Stomach (tissue), 9 donors: ENCODE results near the gene MRPL51. TPM values are rescaled to one million over a fixed set of nuclear protein-coding genes. Genes with fewer than 3 reads are reported as not detected.

ENCODE experiments used
- DNase-seq, 2 donors: peaks; one replicate each; pipeline versions ENCODE4 v3.0.0 to v3.0.0-alpha.2; 2013 to 2019
- H3K27ac ChIP-seq, 5 donors: fragments of 200-600 bp in 4 of 5; sonication (generic) in 4 of 5; one replicate each; pipeline ENCODE4 v1.5.1; 2013 to 2019; ENCODE audit warnings: mild to moderate bottlenecking in 1 of 5, moderate library complexity in 1 of 5
- H3K27me3 ChIP-seq, 3 donors: fragments of 200-600 bp; sonication (generic); one replicate each; pipeline ENCODE4 v1.5.1; 2017 to 2019; ENCODE audit warnings: mixed run types in 1 of 3
- H3K36me3 ChIP-seq, 4 donors: fragments of 200-600 bp; sonication (generic); 1 replicate in 3 of 4; 2 replicates in 1 of 4; pipeline ENCODE4 v1.5.1; 2016 to 2019
- H3K4me1 ChIP-seq, 4 donors: fragments of 200-600 bp; sonication (generic); one replicate each; pipeline ENCODE4 v1.5.1; 2016 to 2019
- H3K4me3 ChIP-seq, 4 donors: fragments of 200-600 bp; sonication (generic) in 3 of 4; one replicate each; pipeline ENCODE4 v1.5.1; 2016 to 2019; ENCODE audit warnings: mild to moderate bottlenecking in 1 of 4
- H3K9me3 ChIP-seq, 4 donors: fragments of 200-600 bp; sonication (generic); one replicate each; pipeline ENCODE4 v1.5.1; 2016 to 2019
- CTCF ChIP-seq, 7 experiments: fragments of 450-650 bp in 4 of 7; fragments of 200-600 bp in 3 of 7; sonication (generic) in 3 of 7; IDR thresholded peaks; one replicate each; pipeline ENCODE4 v1.5.1; 2016 to 2019; ENCODE audit warnings: antibody characterized with exemption in 7 of 7, control low read depth in 2 of 7, mild to moderate bottlenecking in 1 of 7
- EP300 ChIP-seq: sonication (generic); formaldehyde crosslinking; IDR thresholded peaks from one replicate; pipeline ENCODE4 v1.6.1; 2017; ENCODE audit warnings: antibody characterized with exemption
- POLR2A ChIP-seq, 4 donors: fragments of 450-650 bp; IDR thresholded peaks; one replicate each; pipeline ENCODE4 v1.6.1; 2016; ENCODE audit warnings: antibody characterized with exemption in 4 of 4, control low read depth in 2 of 4, mild to moderate bottlenecking in 1 of 4, moderate library complexity in 1 of 4
- POLR2AphosphoS5 ChIP-seq, 3 donors: sonication (generic); formaldehyde crosslinking; IDR thresholded peaks; one replicate each; pipeline ENCODE4 v1.6.1; 2016; ENCODE audit warnings: antibody characterized with exemption in 3 of 3
- WGBS, 5 donors: extraction: QIAGEN DNeasy Blood & Tissue Kit in 3 of 5; methylation state at CpG; one replicate each; pipeline versions ENCODE4 v1.1.5 to v1.1.7; 2013 to 2018; 5-methylcytosine and 5-hydroxymethylcytosine counted together
- intact Hi-C: fragments of 100-400 bp; cut with DNase I; formaldehyde crosslinking; loops from one replicate; pipeline ENCODE4 v1.15.1; 2023; ENCODE audit warnings: low total_unique reads
- polyA plus RNA-seq, 3 donors: library from polyadenylated mRNA; stranded (reverse); fragments of 200-250 nt; gene quantifications; one replicate each; pipeline ENCODE4 v1.2.3, GENCODE V29; 2013
- total RNA-seq, 5 donors: library from RNA; depleted of rRNA; stranded (reverse); fragments of >200 nt; gene quantifications; one replicate each; pipeline versions ENCODE4 v1.1.0 to v1.2.3, GENCODE V29; 2014 to 2016
- donor health status: healthy with polysubstance abuse.
- donor health status: Bipolar disorder and iron deficiency.
- donor health status: healthy.

MRPL51 gene
- total and polyA plus RNA-seq, 8 donors = 26.8 to 146 (median 88.4) TPM

DNA sequence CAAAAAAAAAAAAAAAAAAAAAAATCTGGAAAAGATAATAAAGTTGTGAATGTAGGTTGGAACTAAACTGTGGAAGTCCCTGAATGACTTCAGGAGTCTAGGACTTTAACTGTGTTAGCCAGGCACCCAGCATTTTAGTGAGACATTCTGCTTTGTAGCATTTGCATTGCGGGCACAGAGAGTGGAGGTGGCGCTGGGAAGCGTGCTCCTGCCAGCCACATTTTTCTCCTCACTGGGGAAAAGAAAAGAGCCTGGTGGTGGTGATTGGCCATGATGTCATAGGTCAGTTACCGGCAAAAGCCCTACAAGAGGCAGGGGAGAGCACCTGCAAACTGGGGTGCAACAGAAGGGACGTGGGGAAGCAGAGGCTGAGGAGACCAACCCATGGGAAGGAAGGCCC is 31.6 kb upstream of the MRPL51 start:
- H3K9me3 ChIP-seq = no peaks in the 10 kb centered on the region
- WGBS, 5 donors = 90 to 99% (median 94%) methylated on average over 5 of the region's 5 CpGs

DNA sequence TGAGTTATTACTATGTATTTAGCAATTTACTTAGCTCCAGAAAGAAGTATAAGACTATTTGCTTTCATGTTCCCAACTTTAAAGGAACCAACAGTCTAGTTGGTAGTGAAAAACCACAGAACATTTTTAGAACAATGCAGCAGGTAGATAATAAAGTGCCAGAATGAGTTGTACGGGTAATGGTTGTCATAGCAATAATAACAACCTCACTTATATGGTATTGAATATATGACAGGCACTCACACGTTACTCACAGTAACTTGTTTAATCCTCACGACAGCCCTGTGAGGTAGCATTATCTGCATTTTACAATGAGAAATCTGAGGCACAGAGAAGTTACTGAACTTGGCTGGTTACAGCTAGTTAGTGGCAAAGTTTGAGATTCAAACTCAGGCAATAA is 30.6 kb upstream of the MRPL51 start:
- TF ChIP-seq POLR2AphosphoS5 (IDR thresholded peaks at IDR 0.05) = no peak
- TF ChIP-seq EP300 = no peak
- TF ChIP-seq CTCF (IDR thresholded peaks at IDR 0.05) = no peak
- no peak for TF ChIP-seq POLR2A (IDR thresholded peaks at IDR 0.05)
- WGBS, 5 donors = 71 to 79% (median 73%) methylated on average over 3 of the region's 3 CpGs
- H3K27ac ChIP-seq = no peak overlapping the region
- no peaks in the 10 kb centered on the region for H3K27me3 ChIP-seq
- no peak overlapping the region for H3K4me3 ChIP-seq
- H3K9me3 ChIP-seq = no peaks in the 10 kb centered on the region
- peaks cover 81 to 100% (median 100%) of the 10 kb centered on the region in 4 donors for H3K36me3 ChIP-seq
- no peaks in the 10 kb centered on the region for H3K4me1 ChIP-seq
- intact Hi-C loops = no loop called here
- no peak for DNase-seq

More for the DNA sequence above, 31.6 kb upstream of the MRPL51 start:
- Histone ChIP-seq H3K4me1 (no peaks in the 10 kb centered on the region), H3K27ac (no peak overlapping the region), H3K27me3 (no peaks in the 10 kb centered on the region), H3K36me3 (peaks cover 84 to 100% (median 100%) of the 10 kb centered on the region in 4 donors), H3K4me3 (no peak overlapping the region)
- TF ChIP-seq EP300 (no peak), CTCF (IDR thresholded peaks at IDR 0.05) (no peak), POLR2A (IDR thresholded peaks at IDR 0.05) (no peak)
- no peak for DNase-seq
- intact Hi-C loops = no loop called here

GRCh38 chr12:6522193-6522592 is 29.1 kb upstream of the MRPL51 start:
- no peak for TF ChIP-seq EP300
- TF ChIP-seq CTCF (IDR thresholded peaks at IDR 0.05) = no peak
- no peak for TF ChIP-seq POLR2AphosphoS5 (IDR thresholded peaks at IDR 0.05)
- no peak for TF ChIP-seq POLR2A (IDR thresholded peaks at IDR 0.05)
- H3K27ac ChIP-seq = no peak overlapping the region
- intact Hi-C loops = no loop called here
- no peaks in the 10 kb centered on the region for H3K9me3 ChIP-seq
- H3K27me3 ChIP-seq = no peaks in the 10 kb centered on the region
- H3K36me3 ChIP-seq = peaks cover 75 to 100% (median 100%) of the 10 kb centered on the region in 4 donors
- 81 to 92% (median 88%) methylated on average over 10 of the region's 10 CpGs for WGBS, 5 donors
- no peaks in the 10 kb centered on the region for H3K4me1 ChIP-seq
- DNase-seq = no peak
- no peak overlapping the region for H3K4me3 ChIP-seq

GRCh38 chr12:6520186-6520585 is 27.1 kb upstream of the MRPL51 start:
- H3K4me3 ChIP-seq = no peak overlapping the region
- 78 to 89% (median 80%) methylated on average over 3 of the region's 3 CpGs for WGBS, 5 donors
- H3K9me3 ChIP-seq = no peaks in the 10 kb centered on the region
- no peak for TF ChIP-seq CTCF (IDR thresholded peaks at IDR 0.05)
- TF ChIP-seq POLR2AphosphoS5 (IDR thresholded peaks at IDR 0.05) = no peak
- no peak for TF ChIP-seq POLR2A (IDR thresholded peaks at IDR 0.05)
- TF ChIP-seq EP300 = no peak
- DNase-seq = no peak
- H3K4me1 ChIP-seq = no peaks in the 10 kb centered on the region
- H3K36me3 ChIP-seq = peaks cover 74 to 100% (median 100%) of the 10 kb centered on the region in 4 donors
- intact Hi-C loops = no loop called here
- H3K27ac ChIP-seq = no peak overlapping the region
- H3K27me3 ChIP-seq = no peaks in the 10 kb centered on the region
